Measurements from ENCODE around the gene MYO3B. TPM values are rescaled to one million over a fixed set of nuclear protein-coding genes. Genes with fewer than 3 reads are reported as not detected.

The MYO3B gene
- total RNA-seq, 2 donors from 2014 or later: 5.2 to 10.9 TPM

DNA sequence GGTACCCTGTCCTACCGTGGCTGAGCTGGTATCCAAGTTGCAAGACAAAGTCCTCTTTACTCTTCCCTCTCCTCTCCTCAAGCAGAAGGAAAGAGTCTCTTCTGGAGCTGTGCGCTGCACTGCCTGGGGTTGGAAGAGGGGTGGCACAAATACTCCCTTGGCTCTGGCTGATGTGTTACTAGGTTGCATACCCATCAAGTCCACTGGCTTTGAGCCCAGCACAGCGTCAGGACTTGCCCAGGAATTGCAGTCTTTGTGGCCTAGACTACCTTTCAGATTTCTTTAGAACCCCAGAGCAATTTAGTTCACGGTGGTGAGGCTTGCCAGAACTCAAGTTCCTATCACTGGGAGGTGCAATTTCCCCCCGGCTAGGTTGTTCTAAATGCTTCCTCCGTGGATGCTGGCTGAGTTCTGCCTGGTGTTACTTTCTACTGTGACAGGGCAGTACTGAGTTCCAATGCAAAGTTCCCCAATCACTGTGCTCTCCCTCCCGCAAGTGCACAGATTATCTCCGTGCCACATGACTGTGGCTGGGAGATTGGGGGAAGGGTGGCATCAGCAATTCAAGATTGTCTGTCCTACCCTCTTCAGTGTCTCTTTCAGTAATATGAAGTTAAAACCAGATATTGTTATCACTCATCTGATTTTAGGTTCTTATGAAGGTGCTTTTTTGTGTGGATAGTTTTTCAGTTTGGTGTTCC is 13.4 kb downstream of the MYO3B start:
- no peaks in the 10 kb centered on the region for H3K27me3 Mint-ChIP-seq (ENCODE audit: insufficient read depth)
- Histone ChIP-seq H3K4me3 (ENCODE audit: low read length) (no peak overlapping the region), H3K4me1 (ENCODE audit: control insufficient read depth, insufficient read depth, low read length) (no peaks in the 10 kb centered on the region), H3K27ac (ENCODE audit: low read depth, low read length) (no peak overlapping the region), H3K27me3 (ENCODE audit: control insufficient read depth, insufficient read depth, low read length, poor library complexity, severe bottlenecking) (no peaks in the 10 kb centered on the region), H3K36me3 (ENCODE audit: control insufficient read depth, insufficient read depth, low read length) (no peaks in the 10 kb centered on the region), H3K9me3 (ENCODE audit: control insufficient read depth, low read length) (peaks cover 15% of the 10 kb centered on the region), H3K9ac (ENCODE audit: extremely low read depth, low read length, poor library complexity, severe bottlenecking) (no peak overlapping the region)
- H3K27ac Mint-ChIP-seq: no peak overlapping the region
- DNase-seq: no peak
- WGBS, 2 experiments (ENCODE audit: insufficient coverage in 1 of 2, insufficient read length in 1 of 2): 85 to 87% methylated on average over 6 to 8 of the region's 8 CpGs
- H3K9me3 Mint-ChIP-seq: peaks cover 19% of the 10 kb centered on the region
- peaks cover 2% of the 10 kb centered on the region for H3K36me3 Mint-ChIP-seq (ENCODE audit: low read depth)
- TF ChIP-seq, protein P1, sequence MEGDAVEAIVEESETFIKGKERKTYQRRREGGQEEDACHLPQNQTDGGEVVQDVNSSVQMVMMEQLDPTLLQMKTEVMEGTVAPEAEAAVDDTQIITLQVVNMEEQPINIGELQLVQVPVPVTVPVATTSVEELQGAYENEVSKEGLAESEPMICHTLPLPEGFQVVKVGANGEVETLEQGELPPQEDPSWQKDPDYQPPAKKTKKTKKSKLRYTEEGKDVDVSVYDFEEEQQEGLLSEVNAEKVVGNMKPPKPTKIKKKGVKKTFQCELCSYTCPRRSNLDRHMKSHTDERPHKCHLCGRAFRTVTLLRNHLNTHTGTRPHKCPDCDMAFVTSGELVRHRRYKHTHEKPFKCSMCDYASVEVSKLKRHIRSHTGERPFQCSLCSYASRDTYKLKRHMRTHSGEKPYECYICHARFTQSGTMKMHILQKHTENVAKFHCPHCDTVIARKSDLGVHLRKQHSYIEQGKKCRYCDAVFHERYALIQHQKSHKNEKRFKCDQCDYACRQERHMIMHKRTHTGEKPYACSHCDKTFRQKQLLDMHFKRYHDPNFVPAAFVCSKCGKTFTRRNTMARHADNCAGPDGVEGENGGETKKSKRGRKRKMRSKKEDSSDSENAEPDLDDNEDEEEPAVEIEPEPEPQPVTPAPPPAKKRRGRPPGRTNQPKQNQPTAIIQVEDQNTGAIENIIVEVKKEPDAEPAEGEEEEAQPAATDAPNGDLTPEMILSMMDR (conservative IDR thresholded peaks at IDR 0.05): no peak
- H3K4me1 Mint-ChIP-seq: no peaks in the 10 kb centered on the region
- no peak overlapping the region for H3K4me3 Mint-ChIP-seq

DNA sequence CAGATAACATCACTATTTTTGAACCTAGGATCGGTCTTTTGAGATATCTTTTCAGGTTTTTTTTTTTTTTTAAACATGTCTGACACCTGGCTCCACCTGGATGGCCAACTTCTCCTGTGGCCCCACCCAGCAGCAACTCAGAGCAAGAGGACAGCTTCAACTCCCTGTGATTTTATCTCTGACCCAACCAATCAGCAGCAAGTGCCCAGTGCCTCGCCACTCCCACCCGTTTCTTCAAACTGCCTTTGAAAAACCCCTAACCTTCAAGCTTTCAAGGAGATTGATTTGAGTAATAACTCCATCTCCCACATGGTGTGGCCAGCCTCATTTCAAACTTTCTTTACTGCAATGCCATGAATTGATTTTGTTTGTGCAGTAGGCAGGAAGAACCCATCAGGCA is 19.0 kb downstream of the MYO3B start:
- 90 to 96% methylated on average over 1 to 3 of the region's 3 CpGs for WGBS, 2 experiments (ENCODE audit: insufficient coverage in 1 of 2, insufficient read length in 1 of 2)
- Histone ChIP-seq H3K36me3 (ENCODE audit: control insufficient read depth, insufficient read depth, low read length) (no peaks in the 10 kb centered on the region), H3K4me3 (ENCODE audit: low read length) (no peak overlapping the region), H3K27me3 (ENCODE audit: control insufficient read depth, insufficient read depth, low read length, poor library complexity, severe bottlenecking) (no peaks in the 10 kb centered on the region), H3K27ac (ENCODE audit: low read depth, low read length) (no peak overlapping the region), H3K9ac (ENCODE audit: extremely low read depth, low read length, poor library complexity, severe bottlenecking) (no peak overlapping the region), H3K9me3 (ENCODE audit: control insufficient read depth, low read length) (no peaks in the 10 kb centered on the region), H3K4me1 (ENCODE audit: control insufficient read depth, insufficient read depth, low read length) (no peaks in the 10 kb centered on the region)
- no peaks in the 10 kb centered on the region for H3K4me1 Mint-ChIP-seq
- no peak overlapping the region for H3K4me3 Mint-ChIP-seq
- DNase-seq: no peak
- TF ChIP-seq, protein P1 (conservative IDR thresholded peaks at IDR 0.05): no peak
- H3K27ac Mint-ChIP-seq: no peak overlapping the region
- peaks cover under 1% of the 10 kb centered on the region for H3K9me3 Mint-ChIP-seq
- H3K27me3 Mint-ChIP-seq (ENCODE audit: insufficient read depth): no peaks in the 10 kb centered on the region
- H3K36me3 Mint-ChIP-seq (ENCODE audit: low read depth): no peaks in the 10 kb centered on the region

DNA sequence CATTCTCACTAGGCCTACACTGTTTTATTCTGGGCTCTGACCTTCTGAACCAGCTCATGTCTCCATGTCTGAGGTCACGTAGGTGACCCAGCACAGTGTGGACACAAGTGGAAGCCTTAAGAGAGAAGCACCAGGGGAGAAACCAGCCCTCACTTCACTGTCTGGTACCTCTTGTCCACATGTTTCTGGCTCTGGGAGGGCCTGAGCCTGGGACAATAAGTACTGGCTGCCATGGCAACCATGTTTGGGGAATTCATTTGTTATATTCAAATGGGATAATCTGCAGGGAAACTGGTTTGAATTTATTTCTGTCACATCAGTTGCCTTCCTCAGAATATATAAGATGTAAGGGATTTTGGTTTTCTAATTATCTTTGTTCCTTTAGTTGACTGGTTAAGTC is 23.3 kb downstream of the MYO3B start:
- 92% methylated on average over 1 of the region's 1 CpG; no CpG with 5 or more reads in 1 of the 2 experiments for WGBS, 2 experiments (ENCODE audit: insufficient coverage in 1 of 2, insufficient read length in 1 of 2)

More for the DNA sequence above, 23.3 kb downstream of the MYO3B start:
- Mint-ChIP-seq H3K27me3 (ENCODE audit: insufficient read depth) (no peaks in the 10 kb centered on the region), H3K36me3 (ENCODE audit: low read depth) (no peaks in the 10 kb centered on the region), H3K27ac (no peak overlapping the region), H3K4me3 (no peak overlapping the region), H3K9me3 (no peaks in the 10 kb centered on the region), H3K4me1 (no peaks in the 10 kb centered on the region)
- TF ChIP-seq, protein P1 (conservative IDR thresholded peaks at IDR 0.05): no peak
- Histone ChIP-seq H3K27ac (ENCODE audit: low read depth, low read length) (peak overlapping the region; percentile 24), H3K4me3 (ENCODE audit: low read length) (no peak overlapping the region), H3K9me3 (ENCODE audit: control insufficient read depth, low read length) (no peaks in the 10 kb centered on the region), H3K4me1 (ENCODE audit: control insufficient read depth, insufficient read depth, low read length) (no peaks in the 10 kb centered on the region), H3K27me3 (ENCODE audit: control insufficient read depth, insufficient read depth, low read length, poor library complexity, severe bottlenecking) (no peaks in the 10 kb centered on the region), H3K9ac (ENCODE audit: extremely low read depth, low read length, poor library complexity, severe bottlenecking) (no peak overlapping the region), H3K36me3 (ENCODE audit: control insufficient read depth, insufficient read depth, low read length) (no peaks in the 10 kb centered on the region)
- DNase-seq: no peak
